AG04450 (cell line): ENCODE data around the gene MIB2. TPM values are rescaled to one million over a fixed set of nuclear protein-coding genes. Genes with fewer than 3 reads are reported as not detected.
"Not testable (repeated sequence)": the region's sequence is repeated elsewhere in the genome, so short reads cannot be mapped to it uniquely, and the experiment has no call there.

Experiments used
- CTCF ChIA-PET: fragments of 300-600, 350-600 bp; formaldehyde crosslinking; extraction: SDS; loops from one replicate; lab custom pipeline; 2022; ENCODE audit warnings: antibody characterized with exemption, inconsistent platforms; lab: Charles Lee
- POLR2A ChIA-PET: fragments of 350-600 bp; formaldehyde crosslinking; extraction: SDS; loops from one replicate; lab custom pipeline; 2021; ENCODE audit warnings: antibody characterized with exemption, inconsistent platforms; lab: Yijun Ruan, JAX
- DNase-seq: peaks from one replicate; pipeline ENCODE4 v3.0.0-alpha.2; 2011; ENCODE audit warnings: low read depth, low spot score
- H3K27ac ChIP-seq: one replicate; pipeline ENCODE4 v1.5.1; 2012; ENCODE audit warnings: low read depth, low read length, control low read depth
- H3K27me3 ChIP-seq: one replicate; pipeline ENCODE4 v1.6.0; 2012; ENCODE audit warnings: low read length; ENCODE audit not compliant: control insufficient read depth, insufficient read depth
- H3K4me3 ChIP-seq: 2 replicates; pipeline ENCODE4 v1.5.1; 2011; ENCODE audit warnings: mild to moderate bottlenecking, low read depth, low read length, control low read depth
- H3K9me3 ChIP-seq: 2 replicates; pipeline ENCODE4 v1.5.1; 2012; ENCODE audit warnings: low read length; ENCODE audit not compliant: control insufficient read depth, insufficient read depth
- CTCF ChIP-seq: IDR thresholded peaks from 2 replicates; pipeline ENCODE4 v1.5.1; 2011; ENCODE audit warnings: low read depth, low read length, control low read depth, inconsistent platforms
- polyA plus RNA-seq: library from polyadenylated mRNA; depleted of rRNA; stranded (reverse); fragments of >200 nt; gene quantifications from 2 replicates; pipeline ENCODE4 v1.2.3, GENCODE V29; 2011

The MIB2 gene
- polyA plus RNA-seq, 1 experiment: 9.4 TPM

- H3K27ac ChIP-seq: no peak overlapping the region
- H3K27me3 ChIP-seq: peaks cover 26% of the 10 kb centered on the region
- no peak overlapping the region for H3K4me3 ChIP-seq
- TF ChIP-seq CTCF: no peak
- no peak for DNase-seq
- CTCF ChIA-PET: no interaction called here
- POLR2A ChIA-PET: no interaction called here
- H3K9me3 ChIP-seq: no peaks in the 10 kb centered on the region; the same call in 1 of the 2 replicates
Measured at GRCh38 chr1:1594602-1595260, 20.6 kb upstream of the MIB2 start.

- DNase-seq, POLR2A ChIA-PET, H3K9me3 ChIP-seq, CTCF ChIA-PET, H3K27ac ChIP-seq, H3K4me3 ChIP-seq: not testable (repeated sequence)
- peaks cover 26% of the 10 kb centered on the region for H3K27me3 ChIP-seq
Measured at GRCh38 chr1:1595341-1595740, 20.0 kb upstream of the MIB2 start.

GRCh38 chr1:1596493-1597274, 18.6 kb upstream of the MIB2 start:
- ChIA-PET POLR2A (interaction anchor here (1.0 to 1.1 kb wide), 2 partner anchors 19 to 20 kb away, joined by 3 read pairs; partner anchors contain the start of gene MIB2), CTCF (no interaction called here)
- H3K9me3 ChIP-seq: no peaks in the 10 kb centered on the region; the same call in 1 of the 2 replicates
- no peak overlapping the region for H3K4me3 ChIP-seq
- no peak for DNase-seq
- H3K27ac ChIP-seq: no peak overlapping the region
- H3K27me3 ChIP-seq: peaks cover 28% of the 10 kb centered on the region
- no peak for TF ChIP-seq CTCF

- no peak for DNase-seq
- Histone ChIP-seq H3K4me3 (no peak overlapping the region), H3K27me3 (peaks cover 28% of the 10 kb centered on the region), H3K9me3 (no peaks in the 10 kb centered on the region; the same call in 1 of the 2 replicates), H3K27ac (no peak overlapping the region)
- TF ChIP-seq CTCF: peak; percentile 46
- CTCF ChIA-PET: no interaction called here
- POLR2A ChIA-PET: interaction anchor here (1.0 to 1.1 kb wide), 2 partner anchors 18 to 20 kb away, joined by 3 read pairs; partner anchors contain the start of gene MIB2
Measured at GRCh38 chr1:1597275-1597930, 17.9 kb upstream of the MIB2 start.

GRCh38 chr1:1598051-1598719, 17.1 kb upstream of the MIB2 start:
- POLR2A ChIA-PET: interaction anchor here (1.0 kb wide), 1 partner anchor 21 kb away, joined by 3 read pairs; no protein-coding TSS in a partner anchor
- H3K9me3 ChIP-seq: no peaks in the 10 kb centered on the region; the same call in 1 of the 2 replicates
- CTCF ChIA-PET: no interaction called here

More at GRCh38 chr1:1598051-1598719, 17.1 kb upstream of the MIB2 start:
- no peak overlapping the region for H3K27ac ChIP-seq
- peaks cover 28% of the 10 kb centered on the region for H3K27me3 ChIP-seq
- H3K4me3 ChIP-seq: no peak overlapping the region
- DNase-seq: no peak
- TF ChIP-seq CTCF: no peak
